NCI-H524 (cell line): Measurements from ENCODE around the gene CNR1.
A peak's percentile ranks its signal among the peaks of the same experiment; 100 is the strongest.

ENCODE experiments used
- DNase-seq, 2 experiments: peaks; one replicate each; lab custom pipeline; 2025; lab: John Stamatoyannopoulos, UW

Gene CNR1

DNA sequence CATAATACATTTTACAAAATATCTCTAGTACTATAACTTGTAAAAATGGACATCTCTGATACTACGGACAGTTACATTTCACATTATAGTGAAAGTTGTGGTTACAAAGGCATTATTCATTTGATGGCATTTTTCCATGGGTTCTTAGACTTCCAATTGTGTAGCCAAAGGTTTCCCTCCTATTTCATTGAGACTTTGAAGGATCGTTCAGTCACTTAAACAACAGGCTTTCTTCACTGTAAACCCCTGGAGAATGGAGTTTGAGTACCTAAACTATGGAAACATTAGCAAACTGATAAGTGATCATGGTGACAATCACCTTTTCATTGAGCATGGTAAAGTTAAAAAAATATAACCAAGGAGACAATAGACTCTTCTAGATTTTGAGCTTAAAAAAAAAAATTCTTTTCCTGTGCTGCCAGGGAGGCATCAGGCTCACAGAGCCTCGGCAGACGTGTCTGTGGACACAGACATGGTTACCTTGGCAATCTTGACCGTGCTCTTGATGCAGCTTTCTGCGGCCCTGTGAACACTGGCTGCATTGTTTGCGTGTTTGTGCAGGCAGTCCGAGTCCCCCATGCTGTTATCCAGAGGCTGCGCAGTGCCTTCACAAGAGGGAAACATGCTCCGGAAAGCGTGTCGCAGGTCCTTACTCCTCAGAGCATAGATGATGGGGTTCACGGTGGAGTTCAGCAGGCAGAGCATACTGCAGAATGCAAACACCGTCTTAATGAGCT, 22.6 kb downstream of the CNR1 start:
- DNase-seq = no peak

DNA sequence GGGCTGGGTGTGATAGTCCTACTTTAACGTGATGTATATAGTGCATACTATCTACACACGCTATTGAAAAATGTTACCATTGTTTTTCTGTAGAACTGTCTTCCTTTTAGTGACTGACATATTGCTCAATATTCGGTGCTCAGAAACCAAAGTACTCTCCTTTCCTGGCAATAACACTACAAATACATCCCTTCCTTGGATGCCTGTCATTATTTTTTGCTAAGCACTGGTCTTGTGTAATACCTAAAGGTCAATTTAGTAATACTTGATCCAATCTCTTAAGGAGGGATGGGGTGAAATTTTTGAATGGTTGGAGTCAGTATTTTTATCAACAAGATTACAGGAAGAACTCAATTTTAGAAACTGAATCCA, 23.9 kb downstream of the CNR1 start:
- DNase-seq = no peak

GRCh38 chr6:88141561-88142296, 24.4 kb downstream of the CNR1 start:
- no peak for DNase-seq

- DNase-seq = no peak
These were observed 28.2 kb downstream of the CNR1 start for GRCh38 chr6:88137915-88138314.

DNA sequence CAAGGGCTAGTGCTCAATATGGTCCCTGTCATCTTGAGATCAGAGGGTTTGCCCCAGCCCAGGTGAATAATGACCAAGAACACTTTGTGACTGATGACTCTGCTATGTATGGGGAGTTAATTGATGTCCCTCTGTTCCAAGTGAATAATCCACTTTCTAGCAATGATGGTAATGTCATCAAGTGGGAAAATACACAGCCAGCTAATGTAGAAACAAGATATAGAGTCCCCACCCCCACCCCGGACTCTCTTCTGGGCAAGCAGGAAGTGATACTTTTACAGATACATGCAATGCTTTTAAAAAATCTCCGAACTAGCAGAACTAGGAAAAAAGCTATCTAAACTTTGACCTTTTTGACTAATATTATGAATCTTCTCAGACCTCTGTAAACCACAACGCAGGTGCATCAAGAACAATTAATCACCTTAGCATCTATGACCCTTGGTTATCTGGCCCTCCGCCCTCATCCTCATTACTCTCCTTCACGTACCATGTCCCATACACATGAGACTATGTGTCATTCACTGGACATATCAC, 30.5 kb downstream of the CNR1 start:
- DNase-seq = no peak

GRCh38 chr6:88134575-88134974, 31.6 kb downstream of the CNR1 start:
- no peak for DNase-seq

GRCh38 chr6:88133718-88134117, 32.4 kb downstream of the CNR1 start:
- DNase-seq = no peak

GRCh38 chr6:88124925-88125557, 41.1 kb downstream of the CNR1 start:
- no peak for DNase-seq

DNA sequence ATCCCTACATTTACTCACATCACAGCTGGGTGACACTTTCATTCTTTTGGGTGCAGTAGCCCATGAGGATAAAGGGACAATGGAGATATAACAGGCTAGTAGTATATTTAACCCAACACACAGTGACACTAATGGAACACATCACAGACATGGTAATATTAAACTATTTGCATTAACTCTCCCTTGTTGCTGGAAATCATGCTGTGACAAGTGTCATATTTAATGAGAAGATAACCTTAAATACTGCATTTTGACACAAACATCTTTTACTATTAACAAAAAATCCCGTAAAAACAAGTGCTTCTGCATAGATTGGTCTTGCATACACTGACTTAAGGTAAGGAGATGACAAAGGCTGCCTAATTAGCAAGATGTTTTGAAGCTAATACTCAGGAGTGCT, 45.5 kb downstream of the CNR1 start:
- no peak for DNase-seq

DNA sequence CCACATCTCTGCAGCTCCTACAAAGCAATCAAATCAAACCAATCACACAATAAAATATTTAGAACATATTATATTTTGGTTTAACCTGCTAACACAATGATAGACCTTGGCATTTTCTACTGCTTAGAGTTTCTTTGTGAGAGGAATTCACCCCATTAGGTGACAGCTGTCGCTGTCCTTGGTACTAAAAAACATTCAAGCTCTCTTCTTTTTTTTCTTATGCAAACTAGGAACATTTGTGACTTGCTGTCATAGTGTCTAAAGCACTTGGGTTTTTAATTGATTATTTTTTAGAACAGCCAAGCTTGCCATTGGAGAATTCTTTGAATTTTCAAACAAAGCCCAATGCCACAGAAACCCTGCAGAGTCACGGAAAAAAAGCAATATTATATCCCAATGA, 46.4 kb downstream of the CNR1 start:
- DNase-seq = no peak

GRCh38 chr6:88116276-88116675, 49.9 kb downstream of the CNR1 start:
- DNase-seq = no peak

DNA sequence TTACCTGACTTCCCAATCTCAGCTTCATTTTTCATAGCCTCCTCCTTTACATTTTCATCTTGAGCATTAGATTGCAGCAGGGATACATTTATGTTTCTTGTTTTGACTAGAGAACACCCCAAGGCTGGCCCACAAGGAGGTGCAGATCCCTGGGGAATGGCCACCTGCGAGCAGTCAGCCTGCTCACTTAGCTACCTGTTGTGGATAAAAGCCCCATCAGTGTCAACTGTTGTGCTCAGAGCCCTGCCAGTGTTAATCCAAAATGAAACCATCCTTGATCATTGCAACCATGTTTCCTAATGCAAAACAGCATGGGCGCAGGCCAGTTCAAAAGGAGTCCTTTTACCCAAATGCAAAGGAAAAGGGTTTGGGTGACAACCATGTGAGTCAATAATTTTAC, 50.8 kb downstream of the CNR1 start:
- DNase-seq = no peak

- DNase-seq = no peak
These were observed 51.3 kb downstream of the CNR1 start for GRCh38 chr6:88114838-88115237.

DNA sequence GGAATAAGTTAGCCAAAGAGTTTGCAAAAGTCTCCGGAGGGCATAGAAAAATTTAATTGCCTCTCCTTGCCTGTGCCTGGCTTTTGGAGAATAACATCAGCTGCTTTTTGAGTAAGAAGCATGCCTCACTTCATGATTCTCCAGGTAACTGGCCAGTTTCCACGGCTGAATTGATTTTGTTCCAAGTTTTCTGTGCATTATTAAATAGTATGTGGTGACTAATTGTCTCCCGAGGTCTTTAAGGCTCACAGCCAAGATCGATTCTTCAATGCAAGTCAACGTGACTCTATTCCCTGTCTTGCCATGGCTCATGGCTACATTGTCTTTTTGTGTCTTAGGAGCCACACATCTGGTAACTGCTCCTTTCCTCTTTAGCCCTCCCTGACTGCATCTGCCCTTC, 54.2 kb downstream of the CNR1 start:
- DNase-seq = no peak

DNA sequence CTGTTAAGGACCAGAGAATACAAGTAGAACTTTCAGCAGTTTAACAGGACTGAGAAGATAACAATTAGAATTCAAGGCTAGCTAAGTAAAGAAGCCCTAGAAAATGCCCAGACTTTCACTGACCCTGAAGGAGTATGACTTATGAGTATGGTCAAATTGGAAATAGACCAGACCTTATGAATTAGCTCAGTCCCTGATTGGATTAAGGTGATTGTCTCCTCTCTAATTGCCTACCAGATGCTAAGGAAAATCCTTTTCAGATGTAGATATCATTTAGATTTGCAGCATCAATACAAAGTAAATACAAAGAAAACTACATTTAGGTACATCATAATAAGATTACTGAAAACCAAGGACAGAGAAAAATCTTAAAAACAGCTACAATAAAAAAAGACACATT, 58.9 kb downstream of the CNR1 start:
- peak; percentile 24 to 63 for DNase-seq

DNA sequence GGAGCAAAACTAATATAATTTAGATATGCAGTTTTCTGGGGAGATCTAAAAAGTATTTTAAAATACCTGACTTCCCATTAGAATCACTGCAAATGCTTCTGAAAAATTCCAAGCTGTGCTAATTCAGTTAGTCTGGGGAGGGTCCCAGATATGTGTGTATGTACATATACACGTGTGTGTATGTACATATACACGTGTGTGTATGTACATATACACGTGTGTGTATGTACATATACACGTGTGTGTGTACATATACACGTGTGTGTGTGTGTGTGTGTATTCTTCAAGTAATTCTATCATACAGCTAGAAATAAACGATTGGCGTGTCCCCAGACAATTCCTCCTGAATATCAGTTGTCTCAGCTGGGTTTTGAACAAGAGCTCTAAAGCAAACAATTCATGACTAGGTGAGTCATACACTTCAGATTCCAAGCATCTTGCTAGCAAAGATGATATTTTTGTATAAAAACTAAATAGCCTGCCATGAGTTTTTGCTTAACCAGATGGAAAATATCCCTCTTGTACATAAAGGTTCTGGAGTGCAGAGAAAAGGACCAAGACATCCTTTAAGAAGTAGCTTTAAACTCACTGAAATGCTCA, 60.3 kb downstream of the CNR1 start:
- DNase-seq = no peak
